CMK (cell line): ENCODE data around the gene RASEF.
"Not testable (repeated sequence)": the region's sequence is repeated elsewhere in the genome, so short reads cannot be mapped to it uniquely, and the experiment has no call there.

ENCODE experiments used
- DNase-seq: peaks from one replicate; pipeline ENCODE4 v3.0.0-alpha.2; 2010; ENCODE audit warnings: low read depth

The RASEF gene

DNA sequence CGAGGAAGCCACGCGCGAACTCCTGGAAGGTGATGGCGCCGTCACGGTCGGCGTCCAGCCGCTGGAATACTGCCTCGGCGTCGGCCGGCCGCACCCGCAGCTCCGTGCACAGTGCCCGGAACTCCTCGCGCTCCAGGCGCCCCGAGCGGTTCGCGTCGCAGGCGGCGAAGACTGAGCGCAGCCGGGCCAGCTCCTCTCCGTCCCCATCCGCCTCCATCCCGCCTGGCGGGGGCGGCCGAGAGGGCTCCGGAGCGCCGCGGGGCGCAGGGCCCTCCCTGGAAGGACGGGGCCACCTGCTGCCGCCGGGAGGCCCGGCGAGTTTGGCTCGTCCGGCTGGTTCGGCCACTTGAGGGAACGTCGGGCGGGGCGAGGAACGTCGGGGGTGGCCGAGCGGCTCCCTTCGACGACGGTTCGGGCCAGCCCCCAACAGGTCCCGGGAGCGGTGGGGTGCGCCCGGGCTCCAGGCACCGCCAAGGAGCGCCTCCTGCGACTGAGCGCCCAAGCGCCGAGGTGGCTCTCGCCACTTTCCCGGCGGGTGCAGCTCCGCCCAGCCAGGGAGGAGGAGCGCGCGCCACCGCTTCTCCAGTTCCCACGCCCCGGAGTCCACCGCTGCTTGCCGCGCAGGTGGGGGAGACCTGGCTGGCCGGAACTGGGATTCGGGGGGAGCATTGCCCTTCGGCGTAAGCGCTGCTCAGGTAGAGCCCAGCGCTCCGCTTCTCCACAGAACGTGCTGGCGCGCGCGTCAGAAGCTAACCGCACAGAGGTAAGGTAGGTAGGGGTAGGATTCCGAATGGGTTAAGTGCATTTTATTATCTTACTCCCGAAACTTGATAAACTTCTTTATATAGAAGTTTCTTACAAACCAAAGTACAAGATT is at the start of gene RASEF:
Gene RASEF (minus strand): TSS at position 492 of the 877 bp plus-strand sequence. CDS start 275 bp downstream, at position 217.
- DNase-seq, result no peak

DNA sequence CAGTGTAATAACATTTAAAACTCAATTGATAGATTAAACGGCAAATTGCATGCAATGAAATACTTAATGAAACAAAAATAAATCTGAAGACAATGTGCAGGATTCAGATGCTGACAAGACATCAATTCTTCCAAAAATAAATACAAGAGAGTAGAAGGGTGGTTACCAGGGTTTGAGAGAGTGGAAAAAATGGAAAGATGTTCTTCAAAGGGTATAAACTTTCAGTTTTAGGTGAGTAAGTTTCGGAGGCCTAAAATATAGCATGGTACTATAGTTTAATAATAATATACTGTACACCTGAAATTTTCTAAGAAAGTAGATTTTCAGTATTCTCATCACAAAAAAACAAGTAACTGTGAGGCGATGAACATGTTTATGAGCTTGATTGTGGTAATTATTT is 48.2 kb upstream of the RASEF start:
- DNase-seq, result no peak

DNA sequence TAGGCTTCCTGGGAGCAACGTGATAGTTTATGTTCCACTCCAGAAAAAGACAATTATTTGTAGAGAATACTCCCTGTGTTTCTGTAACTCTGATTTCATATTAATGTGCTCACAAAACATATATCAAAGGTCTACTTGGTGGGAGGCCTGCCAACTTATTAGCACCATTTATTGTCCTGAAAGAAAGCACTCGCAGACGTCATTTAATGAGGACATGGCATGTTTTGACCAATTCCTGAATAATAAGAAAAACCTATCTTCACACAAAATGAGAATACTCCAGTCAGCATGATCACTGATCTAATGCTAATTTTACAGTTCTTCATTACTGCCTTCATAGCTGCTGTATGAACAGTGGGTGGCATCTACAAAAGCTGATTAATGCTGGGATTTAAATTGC is 46.4 kb upstream of the RASEF start:
- DNase-seq, result no peak

DNA sequence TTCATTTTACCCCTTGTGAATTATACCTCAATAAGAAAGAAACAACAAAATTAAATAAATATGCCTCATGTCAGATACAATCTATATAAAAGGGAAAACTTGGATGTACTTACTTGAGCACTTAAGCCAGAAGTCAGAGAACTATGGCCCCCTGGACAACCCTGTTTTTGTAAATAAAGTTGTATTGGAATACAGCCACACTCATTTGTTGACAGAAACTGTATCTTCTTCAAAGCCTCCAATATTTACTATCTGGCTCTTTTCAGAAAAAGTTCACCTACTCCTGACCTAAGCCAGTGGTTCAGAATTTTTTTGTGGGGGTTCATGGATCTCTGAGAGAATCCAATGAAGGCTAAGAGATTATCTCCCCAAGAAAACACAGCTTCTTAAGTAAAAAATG is 45.3 kb upstream of the RASEF start:
- no peak for DNase-seq

DNA sequence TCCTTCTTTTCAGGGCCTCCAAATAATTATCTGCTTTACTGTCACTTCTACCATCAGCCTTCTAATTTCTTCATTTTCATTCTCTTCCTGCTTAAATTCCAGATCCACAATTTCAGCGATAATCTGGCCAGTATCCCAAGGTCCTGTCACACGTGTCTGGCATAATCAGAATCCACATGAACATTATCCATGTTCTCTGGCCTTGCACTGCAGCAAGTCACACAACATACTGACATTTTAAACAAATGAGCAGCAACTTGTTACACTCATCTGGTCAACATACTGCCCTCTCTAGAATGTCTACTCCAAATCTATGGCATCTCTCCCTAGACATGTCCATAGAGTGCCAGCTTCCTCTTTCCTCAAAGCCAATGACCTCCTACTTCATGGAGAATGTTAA is 43.8 kb upstream of the RASEF start:
- DNase-seq, result no peak

DNA sequence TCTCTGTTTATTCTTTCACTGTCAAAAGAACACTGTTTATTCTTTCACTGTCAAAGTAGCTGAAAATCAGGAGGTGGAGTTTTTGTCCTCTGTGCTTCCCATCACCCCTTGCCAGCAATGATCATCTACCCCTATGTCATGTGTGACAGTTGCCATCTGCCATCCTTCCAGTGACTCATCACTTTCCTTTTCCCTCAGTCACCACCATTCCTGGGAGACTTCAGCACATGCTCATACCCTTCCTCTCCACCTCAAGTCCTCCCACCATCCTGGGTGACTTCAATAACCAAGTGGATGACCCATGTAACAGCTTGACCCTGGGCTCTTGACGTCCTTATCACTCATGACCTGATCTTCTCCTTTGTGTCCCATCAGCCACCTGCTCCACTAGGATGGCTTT is 43.3 kb upstream of the RASEF start:
- no peak for DNase-seq

DNA sequence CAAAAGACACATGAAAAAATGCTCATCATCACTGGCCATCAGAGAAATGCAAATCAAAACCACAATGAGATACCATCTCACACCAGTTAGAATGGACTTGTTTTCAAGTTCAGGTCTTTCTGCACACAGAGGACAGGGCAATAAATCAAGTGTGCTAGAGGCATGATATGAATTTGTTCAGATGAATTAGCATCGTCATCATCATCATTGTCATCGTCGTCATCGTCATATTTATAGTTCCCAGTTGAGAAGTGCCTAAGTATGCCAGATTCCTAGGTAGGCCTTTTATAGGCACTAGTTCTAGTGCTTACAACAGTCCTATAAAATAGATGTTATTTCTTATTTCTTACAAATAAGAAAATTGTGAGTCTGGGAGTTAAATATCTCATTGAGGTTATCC is 34.7 kb upstream of the RASEF start:
- no peak for DNase-seq

DNA sequence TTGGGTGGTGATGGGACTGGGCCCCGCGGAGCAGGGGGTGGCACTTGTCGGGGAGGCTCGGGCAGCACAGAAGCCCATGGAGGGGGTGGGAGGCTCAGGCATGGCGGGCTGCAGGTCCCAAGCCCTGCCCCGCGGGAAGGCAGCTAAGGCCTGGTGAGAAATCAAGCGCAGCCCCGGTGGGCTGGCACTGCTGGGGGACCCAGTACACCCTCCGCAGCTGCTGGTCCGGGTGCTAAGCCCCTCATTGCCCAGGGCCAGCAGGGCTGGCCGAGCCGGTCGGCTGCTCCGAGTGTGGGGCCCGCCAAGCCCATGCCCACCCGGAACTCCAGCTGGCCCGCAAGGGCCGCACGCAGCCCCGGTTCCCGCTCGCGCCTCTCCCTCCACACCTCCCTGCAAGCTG is 30.4 kb upstream of the RASEF start:
- DNase-seq, result not testable (repeated sequence)

DNA sequence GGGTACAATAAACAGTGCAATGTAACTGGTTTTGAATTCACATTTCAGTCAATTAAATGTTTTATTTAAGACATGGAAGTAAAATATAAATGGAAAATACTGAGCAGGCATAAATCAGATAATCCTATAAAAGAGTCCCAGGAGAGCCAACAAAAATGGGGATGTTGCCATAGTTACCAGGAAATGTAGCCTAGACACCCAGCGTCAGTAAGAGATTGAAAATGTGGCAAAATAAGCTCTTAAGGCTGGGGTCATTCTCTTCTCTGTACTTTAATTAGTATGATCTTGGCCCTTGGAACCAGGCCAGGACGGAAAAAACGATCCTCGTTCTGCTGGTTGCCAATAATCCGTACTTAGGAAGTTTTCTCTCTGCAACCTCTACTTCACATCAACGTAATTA is 18.9 kb upstream of the RASEF start:
- no peak for DNase-seq

DNA sequence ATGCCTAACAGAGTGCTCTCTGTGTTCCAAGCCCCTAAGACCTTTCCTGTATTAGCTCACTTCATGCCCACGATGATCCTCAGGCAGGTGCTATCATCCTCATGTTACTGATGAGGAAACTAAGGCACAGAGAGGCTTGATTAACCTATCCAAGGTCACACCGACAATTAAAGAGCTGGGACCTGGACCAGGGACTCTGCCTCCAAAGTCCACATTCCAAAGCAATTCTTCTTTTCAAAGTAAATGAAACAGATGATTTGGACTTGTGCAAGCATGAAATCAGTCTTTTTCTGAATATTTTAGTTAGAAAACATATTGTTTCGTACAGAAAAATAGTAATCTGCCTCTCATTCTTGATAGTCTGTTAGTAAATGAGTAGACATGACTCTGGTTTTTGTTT is 18.1 kb upstream of the RASEF start:
- no peak for DNase-seq

DNA sequence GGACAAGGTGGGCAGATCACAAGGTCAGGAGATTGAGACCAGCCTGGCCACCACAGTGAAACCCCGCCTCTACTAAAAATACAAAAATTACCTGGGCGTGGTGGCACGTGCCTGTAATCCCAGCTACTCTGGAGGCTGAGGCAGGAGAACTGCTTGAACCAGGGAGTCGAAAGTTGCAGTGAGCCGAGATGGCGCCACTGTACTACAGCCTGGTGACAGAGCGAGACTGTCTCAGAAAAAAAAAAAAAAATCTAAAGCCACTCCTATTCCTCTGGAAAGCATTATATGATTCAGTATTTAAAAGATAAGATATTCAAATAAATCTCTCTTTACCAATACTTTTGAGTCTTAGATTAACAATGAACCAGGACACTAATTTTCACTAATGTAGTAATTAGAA is 13.0 kb upstream of the RASEF start:
- DNase-seq, result not testable (repeated sequence)

DNA sequence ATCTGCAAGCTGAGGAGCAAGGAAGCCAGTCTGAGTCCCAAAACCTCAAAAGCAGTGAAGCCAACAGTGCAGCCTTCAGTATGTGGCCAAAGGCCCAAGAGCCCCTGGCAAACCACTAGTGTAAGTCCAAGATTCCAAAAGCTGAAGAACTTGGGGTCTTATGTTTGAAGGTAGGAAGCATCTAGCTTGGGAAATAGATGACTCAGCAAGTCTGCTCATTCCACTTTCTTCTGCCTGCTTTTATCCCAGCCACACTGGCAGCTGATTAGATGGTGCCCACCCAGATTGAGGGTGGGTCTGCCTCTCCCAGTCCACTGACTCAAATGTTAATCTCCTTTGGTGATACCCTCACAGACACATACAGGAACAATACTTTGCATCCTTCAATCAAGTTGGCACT is 9.6 kb upstream of the RASEF start:
- not testable (repeated sequence) for DNase-seq

DNA sequence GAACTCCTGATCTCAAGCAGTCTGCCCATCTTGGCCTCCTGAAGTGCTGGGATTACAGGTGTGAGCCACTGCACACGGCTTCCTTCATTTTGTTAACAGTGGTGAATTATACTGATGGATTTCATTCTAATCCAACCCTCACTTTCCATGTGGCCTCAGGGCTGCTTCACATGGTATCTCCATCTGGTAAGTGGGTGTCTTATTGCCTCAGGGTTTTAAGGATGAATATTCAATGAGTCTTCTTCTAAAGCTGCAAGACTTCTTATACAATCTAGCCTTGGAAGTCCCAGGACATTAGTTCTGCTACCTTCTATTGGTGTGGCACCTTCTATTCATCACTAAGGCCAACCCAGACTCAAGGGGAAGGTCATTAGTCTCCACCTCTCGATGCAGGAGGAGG is 8.7 kb upstream of the RASEF start:
- DNase-seq, result no peak

DNA sequence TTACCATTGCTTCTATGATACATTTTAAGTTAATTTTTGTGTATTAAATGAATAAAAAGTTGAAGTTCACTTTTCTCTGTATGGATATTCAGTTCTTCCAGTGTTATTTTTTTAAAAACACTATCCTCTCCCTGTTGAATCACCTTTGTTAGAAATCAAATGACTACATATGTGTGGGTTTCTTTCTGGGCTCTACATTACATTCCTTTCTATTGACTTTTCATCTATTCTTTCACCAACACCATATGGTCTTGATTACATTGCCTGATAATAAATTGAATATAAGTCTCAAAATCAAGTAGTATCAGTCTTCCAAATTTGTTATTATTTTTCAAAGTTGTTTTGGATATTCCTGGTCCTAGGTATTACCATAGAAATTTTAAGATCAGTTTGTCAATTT is 7.3 kb upstream of the RASEF start:
- DNase-seq, result no peak

DNA sequence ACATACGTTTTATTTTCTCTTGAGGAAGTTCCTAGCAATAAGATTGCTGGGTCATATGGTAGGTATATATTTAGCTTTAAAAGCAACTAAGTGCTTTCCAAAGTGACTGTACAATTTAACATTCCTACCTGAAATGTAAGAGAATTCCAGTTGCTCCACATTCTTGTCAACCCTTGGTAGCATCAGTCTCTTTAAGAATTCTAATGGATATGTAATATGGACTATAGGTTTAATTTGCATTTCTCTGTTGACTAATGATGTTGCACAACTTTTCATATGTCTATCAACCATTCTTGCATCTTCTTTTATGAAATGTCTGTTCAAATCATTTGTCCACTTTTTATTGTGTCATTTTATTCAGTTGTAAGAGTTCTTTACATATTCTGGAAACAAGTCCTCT is 6.7 kb upstream of the RASEF start:
- no peak for DNase-seq

DNA sequence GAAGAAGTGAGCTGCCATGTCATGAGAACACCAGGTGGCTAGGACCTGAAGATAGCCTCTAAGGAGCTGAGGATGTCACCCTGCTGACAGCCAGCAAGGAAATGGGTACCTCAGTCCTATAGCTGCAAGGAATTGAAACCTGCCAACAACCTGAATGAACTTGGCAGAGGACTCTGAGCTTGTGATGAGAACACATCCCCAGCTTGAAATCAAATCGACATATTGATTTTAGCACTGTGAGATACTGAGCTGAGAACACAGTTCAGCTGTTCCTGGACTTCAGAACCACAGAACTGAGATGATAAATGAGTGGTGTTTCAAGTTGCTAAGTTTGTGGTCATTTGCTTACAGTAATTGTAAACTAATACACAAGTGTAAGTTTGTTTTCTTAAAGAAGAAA is 5.5 kb upstream of the RASEF start:
- DNase-seq, result no peak

DNA sequence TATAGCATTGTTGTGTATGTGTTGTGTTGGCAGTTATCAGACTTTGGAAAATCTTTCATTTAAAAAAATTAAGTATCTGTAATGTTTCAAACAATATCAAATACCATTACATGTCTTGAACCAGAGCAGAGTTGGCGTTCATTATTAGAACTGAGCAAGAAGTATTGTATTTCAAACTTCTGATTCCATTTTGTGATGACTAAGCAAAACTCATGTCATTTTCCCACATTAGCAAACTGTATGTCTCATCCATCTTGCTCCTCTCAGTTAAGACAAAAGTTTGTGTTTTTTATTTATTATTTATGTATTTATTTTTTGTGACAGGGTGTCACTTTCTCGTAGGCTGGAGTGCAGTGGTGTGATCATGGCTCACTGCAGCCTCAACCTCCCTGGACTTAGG is 4.6 kb upstream of the RASEF start:
- no peak for DNase-seq

DNA sequence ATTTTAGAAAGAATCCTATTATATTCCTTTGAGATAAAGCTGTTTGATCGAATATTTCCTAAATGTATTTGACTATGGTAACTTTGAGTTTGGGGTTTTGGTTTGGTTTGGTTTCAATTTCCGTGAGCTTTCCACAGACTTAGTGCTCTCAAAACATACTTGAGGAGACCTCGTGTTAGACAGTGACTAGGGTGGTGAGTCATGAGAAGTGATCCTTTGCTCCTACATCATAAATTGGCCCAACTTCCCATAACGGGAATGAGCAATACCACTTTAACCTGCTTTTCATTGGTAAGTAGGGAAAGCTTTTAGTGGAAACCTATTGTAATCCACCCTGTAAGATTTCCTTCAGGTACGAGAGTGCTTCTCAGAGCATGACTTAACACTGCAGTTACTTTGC is 3.8 kb upstream of the RASEF start:
- DNase-seq, result no peak

DNA sequence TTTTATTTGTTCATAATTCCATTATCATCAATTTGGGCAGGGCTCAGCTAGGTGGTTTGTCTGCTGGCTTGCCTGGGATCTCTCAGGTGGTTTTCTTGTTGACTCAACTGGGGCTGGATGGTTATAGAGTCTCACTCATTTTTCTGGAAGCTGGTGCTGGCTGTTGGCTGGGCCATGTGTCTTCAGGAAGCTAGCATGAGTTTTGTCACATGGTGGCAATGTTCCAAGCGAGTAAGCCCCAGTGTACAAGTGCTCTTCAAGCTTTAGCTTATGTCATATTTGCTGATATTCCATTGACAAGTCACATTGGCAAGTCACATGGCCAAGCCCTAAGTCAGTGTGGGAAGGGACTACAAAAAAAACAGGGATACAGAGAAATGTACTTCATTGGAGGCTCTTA is 2.3 kb upstream of the RASEF start:
- no peak for DNase-seq

DNA sequence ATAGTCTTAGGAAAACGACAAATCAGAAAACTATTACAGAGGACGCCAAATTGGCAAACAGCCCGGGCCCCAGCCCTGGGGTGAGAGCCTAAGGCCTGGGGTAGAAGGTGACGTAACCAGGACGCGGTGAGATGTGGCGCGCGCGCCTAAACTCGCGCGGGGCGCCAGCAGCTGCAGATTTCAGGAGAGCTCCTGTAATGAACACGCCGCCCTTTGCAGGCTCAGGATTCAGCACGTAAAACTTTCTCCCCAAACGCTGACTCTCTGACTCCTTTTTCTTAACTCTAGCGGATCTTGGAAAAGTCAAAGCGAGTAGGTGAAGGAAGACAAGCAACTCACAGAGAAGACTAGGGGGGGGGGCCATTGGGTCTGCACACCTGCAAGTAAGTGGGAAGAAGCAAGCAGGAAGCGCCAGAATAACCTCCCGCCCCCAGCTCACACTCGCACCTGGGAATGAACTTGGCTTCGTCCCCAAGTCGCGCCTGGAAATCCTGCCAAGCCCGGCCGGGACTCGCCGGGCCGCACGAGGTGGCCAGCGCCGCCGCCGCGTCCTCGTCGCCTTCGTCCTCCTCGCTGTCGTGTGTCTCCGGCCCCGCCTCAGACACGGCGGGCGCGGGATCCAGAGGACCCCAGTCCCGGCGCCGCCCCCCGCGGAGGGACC is 822 bp downstream of the RASEF start:
- no peak for DNase-seq

DNA sequence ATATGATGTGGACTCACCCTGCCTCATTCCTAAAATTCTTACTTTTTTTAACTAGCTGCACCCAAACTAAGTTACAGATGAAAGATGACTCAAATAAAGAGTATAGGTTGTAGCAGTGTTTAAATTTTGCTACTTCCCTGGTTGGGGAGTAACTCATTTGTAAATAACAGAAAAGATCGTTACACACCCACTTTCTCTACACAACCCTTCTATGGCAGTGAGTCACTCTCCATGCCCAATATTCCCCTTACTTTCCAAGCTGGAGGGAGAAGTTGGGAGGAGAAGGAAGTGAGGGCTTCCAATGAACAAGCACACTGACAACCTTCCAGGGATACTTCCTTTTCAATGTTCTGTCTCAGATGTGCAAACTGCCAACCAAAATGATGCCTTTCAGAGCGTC is 1.9 kb downstream of the RASEF start:
- no peak for DNase-seq

DNA sequence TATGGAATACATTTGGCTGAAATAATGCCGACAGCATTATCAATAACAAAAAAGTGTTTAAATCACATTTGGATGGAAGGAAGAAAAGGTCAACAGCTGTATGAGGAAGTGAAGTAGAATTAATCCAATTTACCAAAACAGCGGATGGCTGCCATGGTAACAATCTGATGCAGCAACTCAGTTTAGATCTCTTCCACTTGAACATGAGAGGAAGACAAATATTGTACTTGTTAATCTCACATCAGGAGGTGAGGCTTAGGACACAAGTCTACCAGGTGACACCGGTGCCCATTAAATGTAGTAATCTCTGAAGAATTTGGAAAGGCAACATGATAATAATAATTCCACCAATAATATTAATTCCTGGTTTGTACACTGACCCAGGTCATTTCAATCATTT is 2.4 kb downstream of the RASEF start:
- no peak for DNase-seq

DNA sequence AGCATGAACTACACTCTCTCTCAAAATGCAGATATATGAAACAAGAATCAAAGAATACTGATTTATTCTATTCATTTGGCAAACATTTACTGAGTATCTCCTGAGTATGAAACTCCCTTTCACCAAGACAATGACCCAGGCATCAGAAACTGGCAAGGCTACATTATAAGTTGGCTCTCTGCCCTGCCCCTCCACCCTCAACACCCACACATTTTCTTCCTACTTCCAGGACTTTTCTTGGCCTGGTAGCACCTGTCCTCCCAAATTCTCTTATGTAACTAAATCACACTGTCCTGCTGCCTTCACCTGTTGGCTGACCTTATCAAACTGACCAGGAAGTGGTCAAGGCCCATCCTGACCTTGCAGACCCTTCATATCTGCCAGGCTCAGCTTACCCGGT is 3.5 kb downstream of the RASEF start:
- no peak for DNase-seq

DNA sequence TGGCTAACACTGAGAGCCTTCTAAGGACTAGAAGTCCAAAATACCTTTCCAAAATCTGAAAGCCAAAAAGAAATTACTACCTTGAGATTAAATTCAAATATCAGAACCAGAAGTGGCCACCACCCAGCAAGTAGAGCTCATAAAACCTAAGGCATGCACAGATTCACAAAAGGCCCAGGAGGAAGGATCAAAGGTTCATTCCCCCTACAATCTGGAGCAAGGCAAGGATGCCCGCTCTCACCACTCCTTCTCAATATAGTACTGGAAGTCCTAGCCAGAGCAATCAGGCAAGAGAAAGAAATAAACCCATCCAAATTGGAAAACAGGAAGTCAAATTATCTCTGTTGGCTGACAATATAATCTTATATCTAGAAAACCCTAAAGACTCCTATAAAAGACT is 6.0 kb downstream of the RASEF start:
- DNase-seq, result no peak
